HepG2 (cell line): ENCODE data around the gene DUS2. TPM values are rescaled to one million over a fixed set of nuclear protein-coding genes. Genes with fewer than 3 reads are reported as not detected.
A peak's percentile ranks its signal among the peaks of the same experiment; 100 is the strongest.

ENCODE experiments used
- ATF7-NPFF ChIP-seq: sonication (generic); formaldehyde crosslinking; IDR thresholded peaks from 2 replicates; pipeline ENCODE4 v1.8.1; 2023; ENCODE audit warnings: mild to moderate bottlenecking, low read depth, missing genetic modification reagents, moderate library complexity
- BCL6 ChIP-seq: IDR thresholded peaks from 2 replicates; pipeline ENCODE4 v1.6.1; 2016; ENCODE audit warnings: missing genetic modification reagents, missing compliant biosample characterization
- HES4 ChIP-seq: sonication (generic); formaldehyde crosslinking; IDR thresholded peaks from 2 replicates; pipeline ENCODE4 v1.9.0; 2021; ENCODE audit warnings: mild to moderate bottlenecking, missing genetic modification reagents, borderline replicate concordance
- JUN ChIP-seq: sonication (generic); formaldehyde crosslinking; IDR thresholded peaks from 2 replicates; pipeline ENCODE4 v1.4.0; 2020; ENCODE audit warnings: mild to moderate bottlenecking, missing genetic modification reagents
- KDM4B ChIP-seq: sonication (generic); formaldehyde crosslinking; IDR thresholded peaks from 2 replicates; pipeline ENCODE4 v1.4.0; 2020; ENCODE audit warnings: missing genetic modification reagents
- KMT2B ChIP-seq: IDR thresholded peaks from 2 replicates; pipeline ENCODE4 v1.6.1; 2016; ENCODE audit warnings: missing genetic modification reagents, missing compliant biosample characterization
- MIXL1 ChIP-seq: IDR thresholded peaks from 2 replicates; pipeline ENCODE4 v1.6.1; 2016
- POLR2A ChIP-seq, 2 experiments: IDR thresholded peaks; 2 replicates each; pipeline ENCODE4 v1.6.1; 2011; ENCODE audit warnings: low read depth in 2 of 2, low read length in 2 of 2, mild to moderate bottlenecking in 1 of 2, moderate library complexity in 1 of 2; ENCODE audit not compliant: insufficient read depth in 1 of 2
- RNF2 ChIP-seq: fragments of 450-650 bp; conservative IDR thresholded peaks from 2 replicates; pipeline ENCODE4 v1.6.1; 2016; ENCODE audit warnings: low read depth
- ZC3H4 ChIP-seq: sonication (generic); formaldehyde crosslinking; IDR thresholded peaks from 2 replicates; pipeline ENCODE4 v1.4.0; 2020; ENCODE audit warnings: missing genetic modification reagents, borderline replicate concordance
- ZFY ChIP-seq: sonication (generic); formaldehyde crosslinking; IDR thresholded peaks from 2 replicates; pipeline ENCODE4 v1.4.0; 2020; ENCODE audit warnings: missing genetic modification reagents
- ZNF10 ChIP-seq: sonication (generic); formaldehyde crosslinking; IDR thresholded peaks from 2 replicates; pipeline ENCODE4 v1.4.0; 2020; ENCODE audit warnings: mild to moderate bottlenecking, low read depth, missing genetic modification reagents, borderline replicate concordance
- ZNF20 ChIP-seq: sonication (generic); formaldehyde crosslinking; IDR thresholded peaks from 2 replicates; pipeline ENCODE4 v1.4.0; 2020; ENCODE audit warnings: mild to moderate bottlenecking, moderate library complexity, missing genetic modification reagents
- ZNF205 ChIP-seq: IDR thresholded peaks from 2 replicates; pipeline ENCODE4 v1.6.1; 2018; ENCODE audit warnings: missing biosample characterization, missing genetic modification reagents
- ZNF383 ChIP-seq: sonication (generic); formaldehyde crosslinking; IDR thresholded peaks from 2 replicates; pipeline ENCODE4 v1.4.0; 2020; ENCODE audit warnings: missing genetic modification reagents, mild to moderate bottlenecking, borderline replicate concordance
- ZNF713 ChIP-seq: sonication (generic); formaldehyde crosslinking; IDR thresholded peaks from 2 replicates; pipeline ENCODE4 v1.4.0; 2020; ENCODE audit warnings: mild to moderate bottlenecking, missing genetic modification reagents
- polyA plus RNA-seq, 8 experiments: library from polyadenylated mRNA; depleted of rRNA in 3 of 8; stranded (reverse) in 7 of 8; unstranded in 1 of 8; fragments of >200 nt; fragmentation: Illumina TruSeq in 4 of 8; extraction: Trizol in 4 of 8; gene quantifications; 2 replicates each; pipeline versions ENCODE4 v1.2.1 to v1.2.3, GENCODE V29; 2011 to 2016; ENCODE audit warnings: low read depth in 4 of 8, missing spikeins in 1 of 8, mixed read lengths in 1 of 8; ENCODE audit not compliant: insufficient read depth in 1 of 8
- total RNA-seq, 5 experiments: library from RNA; depleted of rRNA; stranded (reverse); fragments of >200 nt; fragmentation: Illumina TruSeq; extraction: Trizol; gene quantifications; 2 replicates each; pipeline ENCODE4 v1.2.3, GENCODE V29; 2016; ENCODE audit warnings: low read depth in 1 of 5
- TF ChIP-seq, protein P1 (sequence below): sonication (generic); formaldehyde crosslinking; conservative IDR thresholded peaks from 2 replicates; pipeline ENCODE4 v1.4.0; 2020; ENCODE audit warnings: missing genetic modification reagents
- TF ChIP-seq, protein P2 (sequence below): fragments of 450-650 bp; IDR thresholded peaks from 2 replicates; pipeline ENCODE4 v1.6.1; 2017; ENCODE audit warnings: mild to moderate bottlenecking
- TF ChIP-seq, protein P3 (sequence below): sonication (generic); formaldehyde crosslinking; IDR thresholded peaks from 2 replicates; pipeline ENCODE4 v1.8.0; 2022; ENCODE audit warnings: mild to moderate bottlenecking, missing genetic modification reagents, moderate library complexity
- TF ChIP-seq, protein P4 (sequence below): sonication (generic); formaldehyde crosslinking; IDR thresholded peaks from 2 replicates; pipeline ENCODE4 v1.8.0; 2022; ENCODE audit warnings: mild to moderate bottlenecking, missing genetic modification reagents; ENCODE audit not compliant: insufficient replicate concordance

The DUS2 gene
- total and polyA plus RNA-seq, 2 of the 13 experiments (the other 11 are each of a cell fraction or from before 2014, with no cell fraction given) = 17.8 to 25.1 TPM

DNA sequence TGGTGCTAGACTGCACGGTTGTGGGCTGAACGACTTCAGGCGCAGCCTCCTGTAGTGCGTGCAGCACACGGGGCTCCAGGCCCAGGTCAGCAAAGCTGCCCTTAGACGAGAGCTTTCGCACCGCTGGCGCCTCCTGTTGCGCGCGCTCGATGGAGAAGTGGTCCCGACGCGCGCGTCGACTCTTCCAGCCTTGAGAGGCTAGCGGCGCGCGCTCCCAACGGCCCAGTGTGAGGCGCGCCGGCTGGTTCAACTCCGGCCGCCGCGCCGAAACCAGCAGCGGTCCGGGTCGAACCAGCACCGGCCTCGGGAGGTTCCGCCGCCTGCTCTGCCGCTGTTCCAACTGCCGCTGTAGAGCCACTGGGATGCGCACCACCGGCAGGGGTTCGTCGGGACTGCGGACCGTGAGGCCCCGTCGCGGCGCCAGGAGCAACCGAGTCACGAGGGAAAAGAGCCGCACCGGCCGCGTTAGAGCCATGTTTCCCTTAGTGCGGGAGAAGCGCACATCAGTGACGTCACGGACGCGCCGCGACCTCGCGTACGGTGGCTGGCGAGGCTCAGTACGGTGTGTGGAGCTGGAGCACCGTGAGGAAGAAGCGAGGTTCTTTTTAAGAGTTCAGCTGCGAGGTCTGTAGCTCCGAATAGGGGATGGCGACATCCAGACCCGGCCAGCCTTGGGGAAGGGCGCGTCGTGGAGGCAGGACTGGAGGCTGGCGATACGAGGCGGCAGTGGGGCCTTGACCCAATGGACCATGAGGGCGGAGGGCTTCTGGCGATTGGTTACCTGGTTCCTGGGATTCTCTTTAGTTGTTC lies at the start of gene DUS2, which contains the start of gene DDX28 (continued):
- TF ChIP-seq ZNF20 = no peak; the same call in 1 of the 2 replicates
- TF ChIP-seq ZNF10 = no peak
- TF ChIP-seq, protein P1, sequence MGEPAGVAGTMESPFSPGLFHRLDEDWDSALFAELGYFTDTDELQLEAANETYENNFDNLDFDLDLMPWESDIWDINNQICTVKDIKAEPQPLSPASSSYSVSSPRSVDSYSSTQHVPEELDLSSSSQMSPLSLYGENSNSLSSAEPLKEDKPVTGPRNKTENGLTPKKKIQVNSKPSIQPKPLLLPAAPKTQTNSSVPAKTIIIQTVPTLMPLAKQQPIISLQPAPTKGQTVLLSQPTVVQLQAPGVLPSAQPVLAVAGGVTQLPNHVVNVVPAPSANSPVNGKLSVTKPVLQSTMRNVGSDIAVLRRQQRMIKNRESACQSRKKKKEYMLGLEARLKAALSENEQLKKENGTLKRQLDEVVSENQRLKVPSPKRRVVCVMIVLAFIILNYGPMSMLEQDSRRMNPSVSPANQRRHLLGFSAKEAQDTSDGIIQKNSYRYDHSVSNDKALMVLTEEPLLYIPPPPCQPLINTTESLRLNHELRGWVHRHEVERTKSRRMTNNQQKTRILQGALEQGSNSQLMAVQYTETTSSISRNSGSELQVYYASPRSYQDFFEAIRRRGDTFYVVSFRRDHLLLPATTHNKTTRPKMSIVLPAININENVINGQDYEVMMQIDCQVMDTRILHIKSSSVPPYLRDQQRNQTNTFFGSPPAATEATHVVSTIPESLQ (CRISPR knock-in tag) = no peak
- TF ChIP-seq, protein P2, sequence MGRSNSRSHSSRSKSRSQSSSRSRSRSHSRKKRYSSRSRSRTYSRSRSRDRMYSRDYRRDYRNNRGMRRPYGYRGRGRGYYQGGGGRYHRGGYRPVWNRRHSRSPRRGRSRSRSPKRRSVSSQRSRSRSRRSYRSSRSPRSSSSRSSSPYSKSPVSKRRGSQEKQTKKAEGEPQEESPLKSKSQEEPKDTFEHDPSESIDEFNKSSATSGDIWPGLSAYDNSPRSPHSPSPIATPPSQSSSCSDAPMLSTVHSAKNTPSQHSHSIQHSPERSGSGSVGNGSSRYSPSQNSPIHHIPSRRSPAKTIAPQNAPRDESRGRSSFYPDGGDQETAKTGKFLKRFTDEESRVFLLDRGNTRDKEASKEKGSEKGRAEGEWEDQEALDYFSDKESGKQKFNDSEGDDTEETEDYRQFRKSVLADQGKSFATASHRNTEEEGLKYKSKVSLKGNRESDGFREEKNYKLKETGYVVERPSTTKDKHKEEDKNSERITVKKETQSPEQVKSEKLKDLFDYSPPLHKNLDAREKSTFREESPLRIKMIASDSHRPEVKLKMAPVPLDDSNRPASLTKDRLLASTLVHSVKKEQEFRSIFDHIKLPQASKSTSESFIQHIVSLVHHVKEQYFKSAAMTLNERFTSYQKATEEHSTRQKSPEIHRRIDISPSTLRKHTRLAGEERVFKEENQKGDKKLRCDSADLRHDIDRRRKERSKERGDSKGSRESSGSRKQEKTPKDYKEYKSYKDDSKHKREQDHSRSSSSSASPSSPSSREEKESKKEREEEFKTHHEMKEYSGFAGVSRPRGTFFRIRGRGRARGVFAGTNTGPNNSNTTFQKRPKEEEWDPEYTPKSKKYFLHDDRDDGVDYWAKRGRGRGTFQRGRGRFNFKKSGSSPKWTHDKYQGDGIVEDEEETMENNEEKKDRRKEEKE = no peak
- TF ChIP-seq ZNF713 (CRISPR knock-in tag) = 0 out of 2 replicates have a peak, but pooled peaks have one; percentile 66
- peak; percentile 96 for TF ChIP-seq RNF2
- TF ChIP-seq, protein P3, sequence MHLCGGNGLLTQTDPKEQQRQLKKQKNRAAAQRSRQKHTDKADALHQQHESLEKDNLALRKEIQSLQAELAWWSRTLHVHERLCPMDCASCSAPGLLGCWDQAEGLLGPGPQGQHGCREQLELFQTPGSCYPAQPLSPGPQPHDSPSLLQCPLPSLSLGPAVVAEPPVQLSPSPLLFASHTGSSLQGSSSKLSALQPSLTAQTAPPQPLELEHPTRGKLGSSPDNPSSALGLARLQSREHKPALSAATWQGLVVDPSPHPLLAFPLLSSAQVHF (CRISPR knock-in tag) = no peak
- TF ChIP-seq HES4 = peak; percentile 72
- TF ChIP-seq KDM4B (CRISPR knock-in tag) = peak; percentile 93; the same call in 1 of the 2 replicates
- TF ChIP-seq, protein P4, sequence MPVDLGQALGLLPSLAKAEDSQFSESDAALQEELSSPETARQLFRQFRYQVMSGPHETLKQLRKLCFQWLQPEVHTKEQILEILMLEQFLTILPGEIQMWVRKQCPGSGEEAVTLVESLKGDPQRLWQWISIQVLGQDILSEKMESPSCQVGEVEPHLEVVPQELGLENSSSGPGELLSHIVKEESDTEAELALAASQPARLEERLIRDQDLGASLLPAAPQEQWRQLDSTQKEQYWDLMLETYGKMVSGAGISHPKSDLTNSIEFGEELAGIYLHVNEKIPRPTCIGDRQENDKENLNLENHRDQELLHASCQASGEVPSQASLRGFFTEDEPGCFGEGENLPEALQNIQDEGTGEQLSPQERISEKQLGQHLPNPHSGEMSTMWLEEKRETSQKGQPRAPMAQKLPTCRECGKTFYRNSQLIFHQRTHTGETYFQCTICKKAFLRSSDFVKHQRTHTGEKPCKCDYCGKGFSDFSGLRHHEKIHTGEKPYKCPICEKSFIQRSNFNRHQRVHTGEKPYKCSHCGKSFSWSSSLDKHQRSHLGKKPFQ (CRISPR knock-in tag) = no peak
- TF ChIP-seq JUN (CRISPR knock-in tag) = peak; percentile 60; the same call in 1 of the 2 replicates
- peak; percentile 87; the same call in 1 of the 2 replicates for TF ChIP-seq ATF7-NPFF (CRISPR knock-in tag)
- peak; percentile 88 to 92 for TF ChIP-seq POLR2A (IDR thresholded peaks at IDR 0.05; ENCODE audit: insufficient read depth in 1 of 2, low read depth in 2 of 2, low read length in 2 of 2)
- peak; percentile 62 for TF ChIP-seq BCL6 (CRISPR knock-in tag)
- peak; percentile 99 for TF ChIP-seq ZFY (CRISPR knock-in tag)
- peak; percentile 85; the same call in 1 of the 2 replicates for TF ChIP-seq ZNF383
- TF ChIP-seq ZC3H4 = no peak
- peak; percentile 100 for TF ChIP-seq KMT2B
- TF ChIP-seq ZNF205 = peak; percentile 72
- 0 out of 2 replicates have a peak, but pooled peaks have one; percentile 70 for TF ChIP-seq MIXL1 (CRISPR knock-in tag)
